Thyroid gland (tissue), 4 donors: ENCODE results near the gene ZFAND3.

Source experiments
- POLR2A ChIP-seq, 2 donors: fragments of 450-650 bp; IDR thresholded peaks; one replicate each; pipeline ENCODE4 v1.6.1; 2017; ENCODE audit warnings: antibody characterized with exemption in 2 of 2, mild to moderate bottlenecking in 2 of 2, moderate library complexity in 1 of 2
- TF ChIP-seq, protein P1 (sequence below), 6 experiments: fragments of 200-600 bp in 3 of 6; fragments of 450-650 bp in 3 of 6; sonication (generic) in 3 of 6; IDR thresholded peaks; one replicate each; pipeline ENCODE4 v1.5.1; 2016 to 2019; ENCODE audit warnings: antibody characterized with exemption in 6 of 6, mild to moderate bottlenecking in 2 of 6, inconsistent platforms in 1 of 6, moderate library complexity in 1 of 6

DNA sequence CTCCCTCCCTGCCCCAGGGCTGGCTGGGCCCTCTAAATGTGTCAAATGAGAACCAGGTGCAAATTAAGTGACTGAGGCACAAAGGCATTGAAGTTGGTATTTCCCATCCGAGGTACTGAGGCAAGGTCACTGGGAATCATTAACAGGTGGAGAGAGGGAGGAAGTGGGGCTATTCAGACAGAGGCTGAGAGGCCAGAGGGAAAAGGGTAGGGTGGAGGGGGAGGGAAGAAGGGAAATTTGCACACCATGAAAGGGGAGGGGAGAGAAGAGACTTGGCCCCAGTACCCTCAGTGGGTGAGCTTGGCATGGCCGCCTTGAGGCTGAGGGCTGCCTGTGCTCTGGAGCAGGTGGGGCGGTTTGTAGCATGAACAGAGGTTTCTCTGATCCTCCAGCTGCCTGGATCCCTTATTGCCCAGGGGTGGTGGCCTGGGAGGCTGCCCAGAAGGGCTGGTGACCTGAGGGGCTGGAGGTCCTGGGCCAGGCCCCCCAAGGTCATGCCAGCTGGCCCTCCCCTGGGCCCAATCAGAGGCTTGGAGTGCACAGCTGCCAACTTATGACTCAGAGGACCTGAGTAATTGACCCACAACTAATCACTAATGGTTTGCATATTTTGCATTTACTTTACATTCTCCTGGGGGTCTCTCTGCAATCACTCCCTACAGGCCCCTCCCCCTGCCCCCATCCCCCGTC is 40.3 kb upstream of the ZFAND3 start:
- TF ChIP-seq, protein P1, sequence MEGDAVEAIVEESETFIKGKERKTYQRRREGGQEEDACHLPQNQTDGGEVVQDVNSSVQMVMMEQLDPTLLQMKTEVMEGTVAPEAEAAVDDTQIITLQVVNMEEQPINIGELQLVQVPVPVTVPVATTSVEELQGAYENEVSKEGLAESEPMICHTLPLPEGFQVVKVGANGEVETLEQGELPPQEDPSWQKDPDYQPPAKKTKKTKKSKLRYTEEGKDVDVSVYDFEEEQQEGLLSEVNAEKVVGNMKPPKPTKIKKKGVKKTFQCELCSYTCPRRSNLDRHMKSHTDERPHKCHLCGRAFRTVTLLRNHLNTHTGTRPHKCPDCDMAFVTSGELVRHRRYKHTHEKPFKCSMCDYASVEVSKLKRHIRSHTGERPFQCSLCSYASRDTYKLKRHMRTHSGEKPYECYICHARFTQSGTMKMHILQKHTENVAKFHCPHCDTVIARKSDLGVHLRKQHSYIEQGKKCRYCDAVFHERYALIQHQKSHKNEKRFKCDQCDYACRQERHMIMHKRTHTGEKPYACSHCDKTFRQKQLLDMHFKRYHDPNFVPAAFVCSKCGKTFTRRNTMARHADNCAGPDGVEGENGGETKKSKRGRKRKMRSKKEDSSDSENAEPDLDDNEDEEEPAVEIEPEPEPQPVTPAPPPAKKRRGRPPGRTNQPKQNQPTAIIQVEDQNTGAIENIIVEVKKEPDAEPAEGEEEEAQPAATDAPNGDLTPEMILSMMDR (IDR thresholded peaks at IDR 0.05) = no peak
- TF ChIP-seq POLR2A (IDR thresholded peaks at IDR 0.05) = no peak
